ENCODE measurements around the gene DYNC1H1. TPM values are rescaled to one million over a fixed set of nuclear protein-coding genes. Genes with fewer than 3 reads are reported as not detected.

The DYNC1H1 gene
- total and polyA plus RNA-seq, 2 of the 13 experiments (the other 11 are each of a cell fraction or from before 2014, with no cell fraction given) = 74.4 to 239 TPM

GRCh38 chr14:102086972-102087761, 122.8 kb downstream of the DYNC1H1 start, which contains the start of gene HSP90AA1 (continued):
- TF ChIP-seq, protein P1, sequence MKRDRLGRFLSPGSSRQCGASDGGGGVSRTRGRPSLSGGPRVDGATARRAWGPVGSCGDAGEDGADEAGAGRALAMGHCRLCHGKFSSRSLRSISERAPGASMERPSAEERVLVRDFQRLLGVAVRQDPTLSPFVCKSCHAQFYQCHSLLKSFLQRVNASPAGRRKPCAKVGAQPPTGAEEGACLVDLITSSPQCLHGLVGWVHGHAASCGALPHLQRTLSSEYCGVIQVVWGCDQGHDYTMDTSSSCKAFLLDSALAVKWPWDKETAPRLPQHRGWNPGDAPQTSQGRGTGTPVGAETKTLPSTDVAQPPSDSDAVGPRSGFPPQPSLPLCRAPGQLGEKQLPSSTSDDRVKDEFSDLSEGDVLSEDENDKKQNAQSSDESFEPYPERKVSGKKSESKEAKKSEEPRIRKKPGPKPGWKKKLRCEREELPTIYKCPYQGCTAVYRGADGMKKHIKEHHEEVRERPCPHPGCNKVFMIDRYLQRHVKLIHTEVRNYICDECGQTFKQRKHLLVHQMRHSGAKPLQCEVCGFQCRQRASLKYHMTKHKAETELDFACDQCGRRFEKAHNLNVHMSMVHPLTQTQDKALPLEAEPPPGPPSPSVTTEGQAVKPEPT (CRISPR knock-in tag; IDR thresholded peaks at IDR 0.05; ENCODE audit: low read depth) = no peak
- no peak for TF ChIP-seq ZNF44 (CRISPR knock-in tag; IDR thresholded peaks at IDR 0.05)
- TF ChIP-seq, protein P2, sequence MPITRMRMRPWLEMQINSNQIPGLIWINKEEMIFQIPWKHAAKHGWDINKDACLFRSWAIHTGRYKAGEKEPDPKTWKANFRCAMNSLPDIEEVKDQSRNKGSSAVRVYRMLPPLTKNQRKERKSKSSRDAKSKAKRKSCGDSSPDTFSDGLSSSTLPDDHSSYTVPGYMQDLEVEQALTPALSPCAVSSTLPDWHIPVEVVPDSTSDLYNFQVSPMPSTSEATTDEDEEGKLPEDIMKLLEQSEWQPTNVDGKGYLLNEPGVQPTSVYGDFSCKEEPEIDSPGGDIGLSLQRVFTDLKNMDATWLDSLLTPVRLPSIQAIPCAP (CRISPR knock-in tag; IDR thresholded peaks at IDR 0.05; ENCODE audit: low read depth) = no peak
- TF ChIP-seq, protein P3, sequence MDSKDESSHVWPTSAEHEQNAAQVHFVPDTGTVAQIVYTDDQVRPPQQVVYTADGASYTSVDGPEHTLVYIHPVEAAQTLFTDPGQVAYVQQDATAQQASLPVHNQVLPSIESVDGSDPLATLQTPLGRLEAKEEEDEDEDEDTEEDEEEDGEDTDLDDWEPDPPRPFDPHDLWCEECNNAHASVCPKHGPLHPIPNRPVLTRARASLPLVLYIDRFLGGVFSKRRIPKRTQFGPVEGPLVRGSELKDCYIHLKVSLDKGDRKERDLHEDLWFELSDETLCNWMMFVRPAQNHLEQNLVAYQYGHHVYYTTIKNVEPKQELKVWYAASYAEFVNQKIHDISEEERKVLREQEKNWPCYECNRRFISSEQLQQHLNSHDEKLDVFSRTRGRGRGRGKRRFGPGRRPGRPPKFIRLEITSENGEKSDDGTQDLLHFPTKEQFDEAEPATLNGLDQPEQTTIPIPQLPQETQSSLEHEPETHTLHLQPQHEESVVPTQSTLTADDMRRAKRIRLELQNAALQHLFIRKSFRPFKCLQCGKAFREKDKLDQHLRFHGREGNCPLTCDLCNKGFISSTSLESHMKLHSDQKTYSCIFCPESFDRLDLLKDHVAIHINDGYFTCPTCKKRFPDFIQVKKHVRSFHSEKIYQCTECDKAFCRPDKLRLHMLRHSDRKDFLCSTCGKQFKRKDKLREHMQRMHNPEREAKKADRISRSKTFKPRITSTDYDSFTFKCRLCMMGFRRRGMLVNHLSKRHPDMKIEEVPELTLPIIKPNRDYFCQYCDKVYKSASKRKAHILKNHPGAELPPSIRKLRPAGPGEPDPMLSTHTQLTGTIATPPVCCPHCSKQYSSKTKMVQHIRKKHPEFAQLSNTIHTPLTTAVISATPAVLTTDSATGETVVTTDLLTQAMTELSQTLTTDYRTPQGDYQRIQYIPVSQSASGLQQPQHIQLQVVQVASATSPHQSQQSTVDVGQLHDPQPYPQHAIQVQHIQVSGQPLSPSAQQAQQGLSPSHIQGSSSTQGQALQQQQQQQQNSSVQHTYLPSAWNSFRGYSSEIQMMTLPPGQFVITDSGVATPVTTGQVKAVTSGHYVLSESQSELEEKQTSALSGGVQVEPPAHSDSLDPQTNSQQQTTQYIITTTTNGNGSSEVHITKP (CRISPR knock-in tag; IDR thresholded peaks at IDR 0.05; ENCODE audit: low read depth) = no peak
- TF ChIP-seq ZNF124 (CRISPR knock-in tag; IDR thresholded peaks at IDR 0.05) = 0 out of 2 replicates have a peak, but pooled peaks have one; percentile 15
- TF ChIP-seq ZFP41 (CRISPR knock-in tag; IDR thresholded peaks at IDR 0.05; ENCODE audit: borderline replicate concordance) = no peak
- no peak for TF ChIP-seq ZNF543 (CRISPR knock-in tag; IDR thresholded peaks at IDR 0.05)
- TF ChIP-seq BCL6 (CRISPR knock-in tag; IDR thresholded peaks at IDR 0.05) = no peak
- TF ChIP-seq CHD4 (IDR thresholded peaks at IDR 0.05; ENCODE audit: borderline replicate concordance, low read length) = no peak
- peak; percentile 37; the same call in 1 of the 2 replicates for TF ChIP-seq HDAC1 (CRISPR knock-in tag; IDR thresholded peaks at IDR 0.05)
- no peak for TF ChIP-seq SRSF9 (IDR thresholded peaks at IDR 0.05; ENCODE audit: borderline replicate concordance, insufficient read depth, low read depth, low read length, poor library complexity, severe bottlenecking)
- TF ChIP-seq ZFP62 (CRISPR knock-in tag; IDR thresholded peaks at IDR 0.05) = no peak
- TF ChIP-seq MIXL1 (CRISPR knock-in tag; IDR thresholded peaks at IDR 0.05) = no peak; the same call in 1 of the 2 replicates
- TF ChIP-seq ZBTB1 (CRISPR knock-in tag; IDR thresholded peaks at IDR 0.05; ENCODE audit: borderline replicate concordance) = no peak
- TF ChIP-seq HCFC1 (IDR thresholded peaks at IDR 0.05; ENCODE audit: low read depth, low read length) = no peak
- TF ChIP-seq BCLAF1 (IDR thresholded peaks at IDR 0.05) = no peak
- TF ChIP-seq, protein P4, sequence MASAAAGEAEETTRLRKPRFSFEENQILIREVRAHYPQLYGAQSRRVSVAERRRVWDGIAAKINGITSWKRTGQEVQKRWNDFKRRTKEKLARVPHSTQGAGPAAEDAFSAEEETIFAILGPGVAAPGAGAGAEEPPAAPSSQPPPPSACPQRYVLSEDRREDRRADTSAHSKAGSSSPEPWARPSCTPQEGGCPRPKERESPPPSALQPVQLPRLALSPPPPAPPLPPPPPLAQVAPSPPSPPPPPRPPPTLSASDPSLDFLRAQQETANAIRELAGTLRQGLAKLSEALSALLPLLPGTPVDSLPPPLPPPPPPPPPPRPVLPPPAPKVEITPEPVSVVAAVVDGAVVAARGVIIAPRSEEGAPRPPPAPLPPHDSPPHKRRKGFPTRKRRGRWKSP (CRISPR knock-in tag; IDR thresholded peaks at IDR 0.05) = peak; percentile 46
- TF ChIP-seq MBD4 (IDR thresholded peaks at IDR 0.05; ENCODE audit: borderline replicate concordance, low read length) = no peak
- peak; percentile 58; the same call in 1 of the 2 replicates for TF ChIP-seq IRF2 (CRISPR knock-in tag; IDR thresholded peaks at IDR 0.05)
